Tongue (tissue), 2 donors: Measurements from ENCODE around the gene PKDREJ. TPM values are rescaled to one million over a fixed set of nuclear protein-coding genes. Genes with fewer than 3 reads are reported as not detected.

Source experiments
- DNase-seq: peaks from one replicate; pipeline ENCODE4 v3.0.0-alpha.2; 2015
- total RNA-seq: library from RNA; depleted of rRNA; stranded (reverse); fragments of >200 nt; gene quantifications from one replicate; pipeline ENCODE4 v1.2.3, GENCODE V29; 2014

Gene PKDREJ
- total RNA-seq, 1 donor from 2014 or later: 0.10 TPM

GRCh38 chr22:46290121-46290842, 27.1 kb upstream of the PKDREJ start:
- no peak for DNase-seq

GRCh38 chr22:46289244-46289891, 26.2 kb upstream of the PKDREJ start:
- no peak for DNase-seq

GRCh38 chr22:46288846-46289243, 25.7 kb upstream of the PKDREJ start:
- DNase-seq: no peak

GRCh38 chr22:46287873-46288751, 25.0 kb upstream of the PKDREJ start:
- no peak for DNase-seq

- no peak for DNase-seq
These were observed 24.1 kb upstream of the PKDREJ start for GRCh38 chr22:46286941-46287872.

GRCh38 chr22:46286006-46286405, 22.9 kb upstream of the PKDREJ start:
- no peak for DNase-seq

- no peak for DNase-seq
These were observed 18.9 kb upstream of the PKDREJ start for GRCh38 chr22:46281866-46282678.

GRCh38 chr22:46280999-46281623, 18.0 kb upstream of the PKDREJ start:
- no peak for DNase-seq

- DNase-seq: no peak
These were observed 17.1 kb upstream of the PKDREJ start for GRCh38 chr22:46280063-46280817.

- no peak for DNase-seq
These were observed 15.8 kb upstream of the PKDREJ start for GRCh38 chr22:46278656-46279645.

GRCh38 chr22:46276563-46276962, 13.4 kb upstream of the PKDREJ start:
- DNase-seq: no peak

GRCh38 chr22:46275455-46276122, 12.4 kb upstream of the PKDREJ start:
- DNase-seq: no peak

GRCh38 chr22:46274381-46274780, 11.2 kb upstream of the PKDREJ start:
- DNase-seq: no peak

- DNase-seq: no peak
These were observed 10.4 kb upstream of the PKDREJ start for GRCh38 chr22:46273432-46274148.

- no peak for DNase-seq
These were observed 9.8 kb upstream of the PKDREJ start for GRCh38 chr22:46272762-46273431.

- no peak for DNase-seq
These were observed 9.1 kb upstream of the PKDREJ start for GRCh38 chr22:46272196-46272595.

GRCh38 chr22:46269564-46269963, 6.4 kb upstream of the PKDREJ start:
- no peak for DNase-seq
